ENCODE measurements around the gene ETV6.

DNA sequence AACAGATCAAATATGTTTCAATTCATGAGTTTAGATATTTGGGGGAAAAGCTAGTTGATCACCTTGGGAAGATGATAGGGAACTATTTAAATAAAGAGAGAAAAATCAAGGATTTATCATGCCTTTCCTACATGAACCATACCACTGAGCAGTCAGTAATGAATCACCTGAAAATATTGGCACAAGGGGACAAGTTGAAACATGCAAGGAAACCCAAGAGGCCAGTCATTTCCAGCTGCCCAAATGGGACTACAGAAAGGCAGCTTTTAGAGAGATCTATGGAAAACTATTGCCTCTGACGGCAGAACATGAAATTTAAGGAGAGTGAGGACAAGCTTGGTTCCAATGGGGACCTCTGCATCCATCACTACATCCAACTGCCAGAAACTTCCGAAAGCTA is 14.1 kb upstream of the ETV6 start:
- TF ChIP-seq POLR2A (IDR thresholded peaks at IDR 0.05; ENCODE audit: low read depth, low read length): no peak
- no peak for TF ChIP-seq POLR2AphosphoS5 (IDR thresholded peaks at IDR 0.05; ENCODE audit: low read depth, low read length)
- no peak for TF ChIP-seq TAF1 (IDR thresholded peaks at IDR 0.05; ENCODE audit: borderline replicate concordance, low read depth, low read length)

All from GM12892 (cell line).